ENCODE results near the gene THRAP3.
"Not testable (repeated sequence)": the region's sequence is repeated elsewhere in the genome, so short reads cannot be mapped to it uniquely, and the experiment has no call there.

THRAP3 gene

GRCh38 chr1:36179220-36179600, 45.0 kb upstream of the THRAP3 start:
- no peak for DNase-seq (ENCODE audit: low read depth, low spot score)
- TF ChIP-seq SUZ12 (IDR thresholded peaks at IDR 0.05; ENCODE audit: extremely low read depth, insufficient read depth, insufficient read length): no peak
- no peak for TF ChIP-seq YY1 (IDR thresholded peaks at IDR 0.05; ENCODE audit: insufficient read depth, insufficient read length)
- no peak for TF ChIP-seq ZNF274 (IDR thresholded peaks at IDR 0.05; ENCODE audit: low read depth, low read length)
- Histone ChIP-seq H3K36me3 (ENCODE audit: insufficient read depth, insufficient read length, low read length) (peaks cover 86% of the 10 kb centered on the region), H3K4me1 (ENCODE audit: insufficient read depth, insufficient read length) (peaks cover 43% of the 10 kb centered on the region), H3K9me3 (ENCODE audit: insufficient read depth, low read length) (no peaks in the 10 kb centered on the region), H3K27me3 (ENCODE audit: insufficient read depth, insufficient read length) (no peaks in the 10 kb centered on the region), H3K9ac (ENCODE audit: insufficient read length, low read depth) (peak overlapping the region; percentile 80), H3K4me3 (ENCODE audit: insufficient read length, low read depth) (peak overlapping the region; percentile 10)

- peak; percentile 62 for DNase-seq (ENCODE audit: low read depth, low spot score)
- no peaks in the 10 kb centered on the region for H3K27me3 ChIP-seq (ENCODE audit: insufficient read depth, insufficient read length)
- no peaks in the 10 kb centered on the region for H3K9me3 ChIP-seq (ENCODE audit: insufficient read depth, low read length)
- peaks cover 25% of the 10 kb centered on the region for H3K4me1 ChIP-seq (ENCODE audit: insufficient read depth, insufficient read length)
- no peak overlapping the region for H3K9ac ChIP-seq (ENCODE audit: insufficient read length, low read depth)
- H3K4me3 ChIP-seq (ENCODE audit: insufficient read length, low read depth): no peak overlapping the region
- TF ChIP-seq YY1 (IDR thresholded peaks at IDR 0.05; ENCODE audit: insufficient read depth, insufficient read length) (no peak), ZNF274 (IDR thresholded peaks at IDR 0.05; ENCODE audit: low read depth, low read length) (no peak), SUZ12 (IDR thresholded peaks at IDR 0.05; ENCODE audit: extremely low read depth, insufficient read depth, insufficient read length) (no peak)
- peaks cover 55% of the 10 kb centered on the region for H3K36me3 ChIP-seq (ENCODE audit: insufficient read depth, insufficient read length, low read length)
Observed at GRCh38 chr1:36182734-36183133, 41.5 kb upstream of the THRAP3 start.

- no peaks in the 10 kb centered on the region for H3K9me3 ChIP-seq (ENCODE audit: insufficient read depth, low read length)
- H3K27me3 ChIP-seq (ENCODE audit: insufficient read depth, insufficient read length): no peaks in the 10 kb centered on the region
- no peak for TF ChIP-seq YY1 (IDR thresholded peaks at IDR 0.05; ENCODE audit: insufficient read depth, insufficient read length)
- TF ChIP-seq ZNF274 (IDR thresholded peaks at IDR 0.05; ENCODE audit: low read depth, low read length): no peak
- no peak for TF ChIP-seq SUZ12 (IDR thresholded peaks at IDR 0.05; ENCODE audit: extremely low read depth, insufficient read depth, insufficient read length)
- H3K9ac ChIP-seq (ENCODE audit: insufficient read length, low read depth): peak overlapping the region; percentile 2
- H3K4me1 ChIP-seq (ENCODE audit: insufficient read depth, insufficient read length): peaks cover 26% of the 10 kb centered on the region
- DNase-seq (ENCODE audit: low read depth, low spot score): no peak
- no peak overlapping the region for H3K4me3 ChIP-seq (ENCODE audit: insufficient read length, low read depth)
- H3K36me3 ChIP-seq (ENCODE audit: insufficient read depth, insufficient read length, low read length): peaks cover 49% of the 10 kb centered on the region
Observed at GRCh38 chr1:36183309-36183856, 40.9 kb upstream of the THRAP3 start.

- Histone ChIP-seq H3K4me1 (ENCODE audit: insufficient read depth, insufficient read length) (peaks cover 12% of the 10 kb centered on the region), H3K4me3 (ENCODE audit: insufficient read length, low read depth) (no peak overlapping the region), H3K9ac (ENCODE audit: insufficient read length, low read depth) (peak overlapping the region; percentile 63), H3K36me3 (ENCODE audit: insufficient read depth, insufficient read length, low read length) (peaks cover 11% of the 10 kb centered on the region), H3K9me3 (ENCODE audit: insufficient read depth, low read length) (no peaks in the 10 kb centered on the region), H3K27me3 (ENCODE audit: insufficient read depth, insufficient read length) (no peaks in the 10 kb centered on the region)
- DNase-seq (ENCODE audit: low read depth, low spot score): peak; percentile 90
- TF ChIP-seq YY1 (IDR thresholded peaks at IDR 0.05; ENCODE audit: insufficient read depth, insufficient read length) (no peak), SUZ12 (IDR thresholded peaks at IDR 0.05; ENCODE audit: extremely low read depth, insufficient read depth, insufficient read length) (no peak), ZNF274 (IDR thresholded peaks at IDR 0.05; ENCODE audit: low read depth, low read length) (no peak)
Observed at GRCh38 chr1:36187800-36188593, 36.2 kb upstream of the THRAP3 start.

GRCh38 chr1:36196805-36197204, 27.4 kb upstream of the THRAP3 start:
- not testable (repeated sequence) for H3K4me3 ChIP-seq (ENCODE audit: insufficient read length, low read depth); H3K27me3 ChIP-seq (ENCODE audit: insufficient read depth, insufficient read length); H3K9ac ChIP-seq (ENCODE audit: insufficient read length, low read depth); DNase-seq (ENCODE audit: low read depth, low spot score); H3K9me3 ChIP-seq (ENCODE audit: insufficient read depth, low read length); H3K4me1 ChIP-seq (ENCODE audit: insufficient read depth, insufficient read length); H3K36me3 ChIP-seq (ENCODE audit: insufficient read depth, insufficient read length, low read length)

GRCh38 chr1:36198641-36199040, 25.6 kb upstream of the THRAP3 start:
- DNase-seq (ENCODE audit: low read depth, low spot score): no peak
- Histone ChIP-seq H3K9me3 (ENCODE audit: insufficient read depth, low read length) (no peaks in the 10 kb centered on the region), H3K9ac (ENCODE audit: insufficient read length, low read depth) (no peak overlapping the region), H3K4me1 (ENCODE audit: insufficient read depth, insufficient read length) (peaks cover 5% of the 10 kb centered on the region), H3K27me3 (ENCODE audit: insufficient read depth, insufficient read length) (no peaks in the 10 kb centered on the region), H3K36me3 (ENCODE audit: insufficient read depth, insufficient read length, low read length) (no peaks in the 10 kb centered on the region), H3K4me3 (ENCODE audit: insufficient read length, low read depth) (no peak overlapping the region)
- TF ChIP-seq SUZ12 (IDR thresholded peaks at IDR 0.05; ENCODE audit: extremely low read depth, insufficient read depth, insufficient read length) (no peak), ZNF274 (IDR thresholded peaks at IDR 0.05; ENCODE audit: low read depth, low read length) (no peak), YY1 (IDR thresholded peaks at IDR 0.05; ENCODE audit: insufficient read depth, insufficient read length) (no peak)

- no peak overlapping the region for H3K4me3 ChIP-seq (ENCODE audit: insufficient read length, low read depth)
- no peaks in the 10 kb centered on the region for H3K9me3 ChIP-seq (ENCODE audit: insufficient read depth, low read length)
- no peak overlapping the region for H3K9ac ChIP-seq (ENCODE audit: insufficient read length, low read depth)
Observed at GRCh38 chr1:36199934-36200741, 24.1 kb upstream of the THRAP3 start.

More at GRCh38 chr1:36199934-36200741, 24.1 kb upstream of the THRAP3 start:
- no peak for DNase-seq (ENCODE audit: low read depth, low spot score)
- Histone ChIP-seq H3K36me3 (ENCODE audit: insufficient read depth, insufficient read length, low read length) (no peaks in the 10 kb centered on the region), H3K4me1 (ENCODE audit: insufficient read depth, insufficient read length) (peaks cover 5% of the 10 kb centered on the region), H3K27me3 (ENCODE audit: insufficient read depth, insufficient read length) (no peaks in the 10 kb centered on the region)
- TF ChIP-seq YY1 (IDR thresholded peaks at IDR 0.05; ENCODE audit: insufficient read depth, insufficient read length): no peak
